Adrenal gland (tissue), 12 donors: ENCODE measurements around the gene HMGN4. TPM values are rescaled to one million over a fixed set of nuclear protein-coding genes. Genes with fewer than 3 reads are reported as not detected.
A peak's percentile ranks its signal among the peaks of the same experiment; 100 is the strongest.

Experiments used
- DNase-seq, 7 donors: peaks; one replicate each; pipeline ENCODE4 v3.0.0-alpha.2; 2019 to 2020
- H3K27ac ChIP-seq, 5 donors: fragments of 200-600 bp; sonication (generic) in 4 of 5; 1 replicate in 3 of 5; 2 replicates in 2 of 5; pipeline versions ENCODE4 v1.5.1 to v1.8.0; 2016 to 2020; ENCODE audit warnings: mild to moderate bottlenecking in 1 of 5
- H3K27me3 ChIP-seq: fragments of 200-600 bp; 2 replicates; pipeline ENCODE4 v1.8.0; 2021
- H3K36me3 ChIP-seq, 2 donors: fragments of 200-600 bp; replicated peaks in 1 of 2; 1 replicate in 1 of 2; 2 replicates in 1 of 2; pipeline versions ENCODE4 v1.5.1 to v1.8.0; 2018 to 2022
- H3K4me1 ChIP-seq, 2 donors: fragments of 200-600 bp; replicated peaks in 1 of 2; 1 replicate in 1 of 2; 2 replicates in 1 of 2; pipeline versions ENCODE4 v1.5.1 to v1.8.0; 2018 to 2021
- H3K4me3 ChIP-seq, 4 donors: fragments of 200-600 bp; sonication (generic) in 3 of 4; one replicate each; pipeline ENCODE4 v1.5.1; 2016 to 2018
- H3K9me3 ChIP-seq, 3 donors: fragments of 200-600 bp; sonication (generic) in 1 of 3; replicated peaks in 1 of 3; 1 replicate in 2 of 3; 2 replicates in 1 of 3; pipeline versions ENCODE4 v1.5.1 to v1.8.0; 2016 to 2021
- CTCF ChIP-seq, 6 experiments: fragments of 450-650 bp in 4 of 6; fragments of 200-600 bp in 2 of 6; sonication (generic) in 1 of 6; IDR thresholded peaks; 1 replicate in 5 of 6; 2 replicates in 1 of 6; pipeline versions ENCODE4 v1.5.1 to v1.8.0; 2016 to 2021; ENCODE audit warnings: antibody characterized with exemption in 6 of 6, mild to moderate bottlenecking in 2 of 6, moderate library complexity in 1 of 6
- POLR2A ChIP-seq, 2 donors: fragments of 450-650 bp; IDR thresholded peaks; one replicate each; pipeline ENCODE4 v1.6.1; 2017; ENCODE audit warnings: antibody characterized with exemption in 2 of 2, mild to moderate bottlenecking in 2 of 2, moderate library complexity in 1 of 2
- WGBS, 4 donors: extraction: QIAGEN DNeasy Blood & Tissue Kit in 2 of 4; methylation state at CpG; one replicate each; pipeline versions ENCODE4 v1.1.5 to v1.1.7; 2013 to 2017; 5-methylcytosine and 5-hydroxymethylcytosine counted together
- intact Hi-C, 2 donors: fragments of 100-400 bp; cut with DNase I; formaldehyde crosslinking; loops; one replicate each; pipeline versions ENCODE4 v1.14.1 to v1.15.0; 2022 to 2023
- polyA plus RNA-seq, 3 donors: library from polyadenylated mRNA; stranded (reverse); fragments of 200-250 nt in 2 of 3; fragments of 350-450 nt in 1 of 3; fragmentation: Illumina TruSeq in 1 of 3; extraction: RNeasy Lipid Tissue Mini Kit (QIAGEN cat#74804) in 1 of 3; gene quantifications; one replicate each; pipeline ENCODE4 v1.2.3, GENCODE V29; 2013 to 2014
- total RNA-seq, 9 donors: library from RNA; depleted of rRNA in 4 of 9; stranded (reverse); fragments of >200 nt in 4 of 9; fragments of 120-200 nt in 1 of 9; fragmentation: NEBNext Ultra II Directional in 1 of 9; extraction: Animal tissue kit (Norgen Biotek cat#: 25700) in 1 of 9; gene quantifications; one replicate each; pipeline versions ENCODE4 v1.1.0 to v1.2.4, GENCODE V29; 2013 to 2023
- donor health status: healthy with polysubstance abuse.
- donor health status: Bipolar disorder and iron deficiency.
- donor health status: DM: yes; HTN: yes; CAD: no.
- donor health status: DM: no; HTN: no; CAD: no.
- donor health status: DM: no; HTN: no; CAD: no.
- donor health status: DM: yes; HTN: yes; CAD: no.

HMGN4 gene
- total and polyA plus RNA-seq, 12 donors, result 13.9 to 68.9 (median 46.2) TPM

DNA sequence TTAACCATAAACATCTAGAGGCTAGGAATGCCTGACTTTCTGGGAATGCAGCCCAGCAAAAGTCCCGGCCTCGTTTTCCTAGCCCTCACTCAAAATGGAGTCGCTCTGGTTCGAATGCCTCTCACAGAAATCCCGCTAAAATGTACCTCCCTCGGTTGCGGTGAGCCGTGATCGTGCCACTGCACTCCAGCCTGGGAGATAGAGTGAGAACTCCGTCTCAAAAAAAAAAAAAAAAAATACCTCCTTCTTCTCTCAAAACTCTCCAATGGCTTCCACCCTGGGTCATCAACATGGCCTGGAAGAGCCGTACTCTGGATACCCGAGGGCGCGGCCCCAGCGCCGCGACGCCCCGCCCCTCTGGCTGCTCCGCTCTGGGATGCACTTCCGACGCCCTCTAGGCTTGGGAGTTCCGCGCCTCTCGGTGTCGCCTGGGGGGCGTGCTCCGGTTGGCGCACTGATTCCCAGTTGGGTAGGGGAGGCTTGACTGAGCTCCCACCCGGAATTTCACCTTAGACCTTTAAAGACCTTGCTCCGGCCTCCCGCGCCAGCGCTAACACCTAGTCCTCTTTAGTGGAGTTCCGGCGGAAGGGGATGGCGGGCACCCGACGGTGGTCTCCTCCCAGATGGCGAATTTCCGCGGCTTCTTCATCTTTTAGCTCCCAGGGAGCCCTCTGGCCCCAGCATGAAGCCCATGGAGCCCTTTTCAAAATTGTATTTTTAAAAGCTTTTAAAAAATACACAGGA lies 12.3 kb downstream of the HMGN4 start:
- intact Hi-C loops, result loop anchor here in 1 of 2 donors (10.0 kb wide), 1 partner anchor 236 kb away; no protein-coding TSS in a partner anchor
- H3K9me3 ChIP-seq, result no peaks in the 10 kb centered on the region
- 4 to 10% (median 8%) methylated on average over 28 to 42 of the region's 42 CpGs for WGBS, 4 donors
- TF ChIP-seq POLR2A (IDR thresholded peaks at IDR 0.05) (no peak), CTCF (IDR thresholded peaks at IDR 0.05) (no peak)
- H3K4me1 ChIP-seq, result peaks cover 3 to 13% of the 10 kb centered on the region in 2 donors
- H3K27ac ChIP-seq, result peak overlapping the region in 1 of 5 donors; percentile 41
- H3K4me3 ChIP-seq, result peak overlapping the region in 2 of 4 donors; percentile 23 to 52
- peaks cover 0 to 11% of the 10 kb centered on the region in 2 donors for H3K36me3 ChIP-seq
- no peaks in the 10 kb centered on the region for H3K27me3 ChIP-seq
- DNase-seq, result peak in 4 of 7 donors; percentile 45 to 62 (median 50)

GRCh38 chr6:26552205-26552604 lies 14.0 kb downstream of the HMGN4 start:
- DNase-seq, result no peak
- intact Hi-C loops, result loop anchor here in 1 of 2 donors (10.0 kb wide), 1 partner anchor 237 kb away; no protein-coding TSS in a partner anchor
- whole genome bisulfite sequencing, 4 donors, result 86 to 91% (median 91%) methylated on average over 10 of the region's 10 CpGs
- H3K27ac ChIP-seq, result no peak overlapping the region
- no peaks in the 10 kb centered on the region for H3K9me3 ChIP-seq
- no peaks in the 10 kb centered on the region for H3K27me3 ChIP-seq
- H3K4me1 ChIP-seq, result peaks cover 3 to 13% of the 10 kb centered on the region in 2 donors
- no peaks in the 10 kb centered on the region for H3K36me3 ChIP-seq
- no peak overlapping the region for H3K4me3 ChIP-seq
- TF ChIP-seq CTCF (IDR thresholded peaks at IDR 0.05), result no peak
- no peak for TF ChIP-seq POLR2A (IDR thresholded peaks at IDR 0.05)

GRCh38 chr6:26552640-26553188 lies 14.5 kb downstream of the HMGN4 start:
- Histone ChIP-seq H3K27me3 (no peaks in the 10 kb centered on the region), H3K9me3 (no peaks in the 10 kb centered on the region), H3K4me3 (peak overlapping the region in 1 of 4 donors; percentile 49), H3K36me3 (no peaks in the 10 kb centered on the region), H3K27ac (peak overlapping the region in 2 of 5 donors; percentile 70 to 75), H3K4me1 (peaks cover 3 to 13% of the 10 kb centered on the region in 2 donors)
- no peak for DNase-seq
- intact Hi-C loops, result loop anchor here in 1 of 2 donors (10.0 kb wide), 1 partner anchor 238 kb away; no protein-coding TSS in a partner anchor
- WGBS, 4 donors, result 54 to 58% (median 57%) methylated on average over 11 of the region's 11 CpGs
- TF ChIP-seq CTCF (IDR thresholded peaks at IDR 0.05) (no peak), POLR2A (IDR thresholded peaks at IDR 0.05) (no peak)

- WGBS, 4 donors, result 0 to 2% (median 0%) methylated on average over 13 of the region's 13 CpGs
- no peak for TF ChIP-seq CTCF (IDR thresholded peaks at IDR 0.05)
- no peak for TF ChIP-seq POLR2A (IDR thresholded peaks at IDR 0.05)
- peak overlapping the region in 2 of 4 donors; percentile 18 to 49 for H3K4me3 ChIP-seq
- H3K27ac ChIP-seq, result peak overlapping the region in 4 of 5 donors; percentile 59 to 75 (median 72)
- DNase-seq, result peak; percentile 60 to 91 (median 67)
- intact Hi-C loops, result loop anchor here in 1 of 2 donors (10.0 kb wide), 1 partner anchor 238 kb away; no protein-coding TSS in a partner anchor
- H3K4me1 ChIP-seq, result peaks cover 3 to 13% of the 10 kb centered on the region in 2 donors
- no peaks in the 10 kb centered on the region for H3K9me3 ChIP-seq
- no peaks in the 10 kb centered on the region for H3K27me3 ChIP-seq
- no peaks in the 10 kb centered on the region for H3K36me3 ChIP-seq
These were observed 15.1 kb downstream of the HMGN4 start for GRCh38 chr6:26553264-26553634.
